Measurements from ENCODE around the gene NIPA2.

DNA sequence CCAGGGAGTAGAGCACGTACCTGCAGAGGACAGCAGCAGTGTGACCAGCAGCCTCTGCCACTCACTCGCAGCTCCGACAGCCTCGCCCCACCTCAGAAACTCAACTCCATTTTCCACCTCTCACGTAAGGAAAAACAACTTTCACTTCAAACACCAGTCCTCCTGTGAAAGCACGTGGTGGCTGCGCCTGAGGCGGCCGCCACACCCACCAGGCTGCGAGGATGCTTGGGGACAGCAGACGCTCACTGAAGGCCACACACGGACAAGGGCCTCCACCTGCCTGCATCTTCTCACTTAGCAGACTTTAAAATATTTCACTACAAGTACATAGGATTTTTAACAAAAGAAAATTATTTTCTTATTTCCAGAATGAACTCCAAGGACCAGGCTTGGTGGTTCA is 73.8 kb downstream of the NIPA2 start:
- TF ChIP-seq, protein P1, sequence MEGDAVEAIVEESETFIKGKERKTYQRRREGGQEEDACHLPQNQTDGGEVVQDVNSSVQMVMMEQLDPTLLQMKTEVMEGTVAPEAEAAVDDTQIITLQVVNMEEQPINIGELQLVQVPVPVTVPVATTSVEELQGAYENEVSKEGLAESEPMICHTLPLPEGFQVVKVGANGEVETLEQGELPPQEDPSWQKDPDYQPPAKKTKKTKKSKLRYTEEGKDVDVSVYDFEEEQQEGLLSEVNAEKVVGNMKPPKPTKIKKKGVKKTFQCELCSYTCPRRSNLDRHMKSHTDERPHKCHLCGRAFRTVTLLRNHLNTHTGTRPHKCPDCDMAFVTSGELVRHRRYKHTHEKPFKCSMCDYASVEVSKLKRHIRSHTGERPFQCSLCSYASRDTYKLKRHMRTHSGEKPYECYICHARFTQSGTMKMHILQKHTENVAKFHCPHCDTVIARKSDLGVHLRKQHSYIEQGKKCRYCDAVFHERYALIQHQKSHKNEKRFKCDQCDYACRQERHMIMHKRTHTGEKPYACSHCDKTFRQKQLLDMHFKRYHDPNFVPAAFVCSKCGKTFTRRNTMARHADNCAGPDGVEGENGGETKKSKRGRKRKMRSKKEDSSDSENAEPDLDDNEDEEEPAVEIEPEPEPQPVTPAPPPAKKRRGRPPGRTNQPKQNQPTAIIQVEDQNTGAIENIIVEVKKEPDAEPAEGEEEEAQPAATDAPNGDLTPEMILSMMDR (IDR thresholded peaks at IDR 0.05; ENCODE audit: low read depth, low read length), result no peak
- TF ChIP-seq EZH2phosphoT487 (IDR thresholded peaks at IDR 0.05; ENCODE audit: low read depth), result no peak

Data from OCI-LY3 (cell line).